COLO668 (cell line): Measurements from ENCODE around the gene APEH.

Experiments
- DNase-seq: peaks from one replicate; lab custom pipeline; 2025; ENCODE audit not compliant: unreplicated experiment; lab: John Stamatoyannopoulos, UW

The APEH gene

GRCh38 chr3:49711489-49711888, 37.3 kb downstream of the APEH start:
- DNase-seq, result no peak

GRCh38 chr3:49712166-49712565, 38.0 kb downstream of the APEH start:
- DNase-seq, result no peak

- no peak for DNase-seq
These were observed 38.6 kb downstream of the APEH start for GRCh38 chr3:49712631-49713317.

- no peak for DNase-seq
These were observed 39.4 kb downstream of the APEH start for GRCh38 chr3:49713336-49714105.

- DNase-seq, result no peak
These were observed 40.8 kb downstream of the APEH start for GRCh38 chr3:49714728-49715550.

- no peak for DNase-seq
These were observed 41.5 kb downstream of the APEH start for GRCh38 chr3:49715611-49716121.

GRCh38 chr3:49716169-49716568, 42.0 kb downstream of the APEH start:
- DNase-seq, result no peak

GRCh38 chr3:49716691-49717210, 42.6 kb downstream of the APEH start:
- DNase-seq, result no peak

- DNase-seq, result no peak
These were observed 43.2 kb downstream of the APEH start for GRCh38 chr3:49717211-49717958.

- no peak for DNase-seq
These were observed 44.1 kb downstream of the APEH start for GRCh38 chr3:49717959-49718857.

- DNase-seq, result no peak
These were observed 44.7 kb downstream of the APEH start for GRCh38 chr3:49718858-49719213.

GRCh38 chr3:49719214-49719884, 45.2 kb downstream of the APEH start, which contains the start of gene AMIGO3:
TSS of gene AMIGO3 (minus strand) at chr3:49719684. CDS start at chr3:49719465, 219 bp downstream.
- peak; percentile 86 for DNase-seq

- DNase-seq, result no peak
These were observed 46.9 kb downstream of the APEH start for GRCh38 chr3:49720855-49721595.

GRCh38 chr3:49721596-49721895, 47.4 kb downstream of the APEH start:
- DNase-seq, result no peak

GRCh38 chr3:49721896-49722781, 48.0 kb downstream of the APEH start:
- DNase-seq, result no peak

- DNase-seq, result no peak
These were observed 48.7 kb downstream of the APEH start for GRCh38 chr3:49722896-49723295.

- peak; percentile 67 for DNase-seq
These were observed 49.1 kb downstream of the APEH start for GRCh38 chr3:49723296-49723627.
